Epidermal melanocyte (primary cell): ENCODE measurements around the gene ST6GALNAC5.
A peak's percentile ranks its signal among the peaks of the same experiment; 100 is the strongest.
"Not testable (repeated sequence)": the region's sequence is repeated elsewhere in the genome, so short reads cannot be mapped to it uniquely, and the experiment has no call there.

ENCODE experiments used
- DNase-seq: peaks from one replicate; pipeline ENCODE4 v3.0.0; 2011; ENCODE audit warnings: low spot score; ENCODE audit not compliant: insufficient read length

The ST6GALNAC5 gene

DNA sequence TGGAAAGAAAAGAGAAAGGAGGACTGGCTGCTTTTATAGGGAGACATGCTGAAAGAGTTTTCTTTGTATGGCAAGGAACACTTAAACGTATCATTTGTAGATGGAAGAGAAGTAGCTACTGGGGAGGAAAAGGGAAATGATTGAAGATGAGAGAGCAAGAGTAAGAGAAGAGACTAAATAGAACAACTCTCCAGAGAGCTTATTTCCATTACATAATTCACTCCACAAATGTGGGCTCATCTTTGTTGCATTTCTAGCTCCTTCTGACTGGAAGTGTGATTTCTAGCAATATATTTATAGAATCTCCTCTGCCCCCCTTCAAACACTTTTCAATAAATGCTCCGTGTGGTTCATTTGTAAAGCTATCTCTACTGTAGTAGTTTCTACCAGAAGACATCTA lies 71.0 kb downstream of the ST6GALNAC5 start:
- no peak for DNase-seq

DNA sequence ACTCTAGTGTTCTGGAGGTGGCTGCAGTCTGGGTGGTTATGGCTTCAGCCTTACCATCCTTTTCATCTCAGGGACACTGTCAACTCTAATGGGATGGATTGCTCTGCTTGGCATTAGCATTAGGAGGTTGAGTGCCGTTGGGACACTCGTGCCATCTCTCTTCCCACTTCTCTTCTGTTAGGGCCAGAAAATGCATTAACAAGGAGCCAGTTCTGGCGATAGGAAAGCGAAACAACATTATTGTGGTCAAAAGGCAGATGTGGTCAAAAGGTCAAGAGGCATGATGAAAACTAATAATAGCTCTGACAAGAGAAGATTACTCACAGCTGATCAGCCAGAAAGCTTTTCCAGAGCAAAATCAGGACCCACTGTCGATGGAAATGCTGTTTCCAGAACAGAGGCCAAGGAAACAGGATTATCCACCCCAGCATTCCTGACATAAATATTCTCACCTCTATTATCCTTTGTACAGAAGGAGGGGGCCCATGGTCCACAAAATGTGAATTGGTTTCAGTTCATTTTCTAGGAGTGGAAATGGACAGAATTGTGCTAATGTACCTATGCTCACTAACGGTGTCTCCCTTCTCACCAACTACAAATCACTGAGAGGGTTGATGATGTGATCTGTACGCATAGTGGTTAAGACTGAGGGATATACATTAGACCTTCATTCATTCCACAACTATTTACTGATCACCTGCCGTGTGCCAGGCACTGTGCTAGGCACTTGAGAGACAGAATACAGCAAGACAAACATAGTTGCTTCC lies 72.0 kb downstream of the ST6GALNAC5 start:
- no peak for DNase-seq

DNA sequence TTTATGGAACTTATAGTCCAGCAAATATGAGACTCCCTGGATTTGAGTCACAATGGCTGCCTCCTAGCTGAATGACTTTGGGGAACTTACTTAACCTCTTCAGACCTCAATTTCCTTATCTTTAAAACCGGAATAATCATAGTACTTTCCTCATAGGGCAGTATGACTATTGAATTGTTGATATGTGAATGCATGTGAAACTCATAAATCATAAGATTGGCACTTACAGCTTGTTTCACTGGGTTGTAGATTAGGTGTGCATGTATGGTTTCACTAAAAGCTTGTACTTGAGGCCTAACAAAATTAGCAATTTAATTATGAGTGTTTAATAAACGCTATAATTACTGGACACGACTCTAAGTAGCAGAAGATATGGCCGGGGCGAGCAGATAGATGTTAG lies 72.5 kb downstream of the ST6GALNAC5 start:
- DNase-seq: no peak

DNA sequence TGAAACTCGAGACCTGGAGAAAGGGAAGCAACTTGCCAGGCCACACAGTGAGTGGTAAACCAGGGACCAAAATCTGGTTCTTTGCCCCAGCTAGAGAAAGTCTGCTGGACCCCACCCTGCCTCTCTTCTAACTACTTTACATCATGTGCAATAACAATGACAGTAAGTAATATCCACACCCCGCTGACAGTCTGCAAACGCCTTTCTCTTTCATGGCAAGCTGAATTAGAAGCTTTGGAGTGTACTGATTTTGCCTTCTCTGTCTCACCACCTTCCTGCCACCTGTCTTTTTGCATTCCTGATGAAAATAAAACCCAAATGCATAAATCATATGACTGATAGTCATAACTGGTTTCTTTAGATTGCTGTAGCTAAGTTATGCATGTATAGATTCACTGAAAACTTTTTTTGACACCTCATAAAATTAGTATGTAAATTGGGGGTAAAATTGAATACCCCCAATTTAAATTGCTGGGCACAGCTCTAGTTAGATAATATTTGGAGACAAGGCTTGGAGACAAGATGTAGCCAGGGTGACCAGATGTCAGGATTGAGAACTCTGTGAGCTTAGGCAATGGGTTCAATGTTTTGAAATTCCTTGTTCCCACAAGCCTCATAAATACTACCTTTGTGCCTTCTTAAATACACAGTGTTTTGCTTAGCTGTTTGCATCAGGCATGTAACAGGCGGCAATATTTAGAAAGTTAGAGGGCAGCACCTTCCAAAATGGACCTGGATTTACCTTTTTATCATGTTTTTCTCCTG lies 73.5 kb downstream of the ST6GALNAC5 start:
- no peak for DNase-seq

DNA sequence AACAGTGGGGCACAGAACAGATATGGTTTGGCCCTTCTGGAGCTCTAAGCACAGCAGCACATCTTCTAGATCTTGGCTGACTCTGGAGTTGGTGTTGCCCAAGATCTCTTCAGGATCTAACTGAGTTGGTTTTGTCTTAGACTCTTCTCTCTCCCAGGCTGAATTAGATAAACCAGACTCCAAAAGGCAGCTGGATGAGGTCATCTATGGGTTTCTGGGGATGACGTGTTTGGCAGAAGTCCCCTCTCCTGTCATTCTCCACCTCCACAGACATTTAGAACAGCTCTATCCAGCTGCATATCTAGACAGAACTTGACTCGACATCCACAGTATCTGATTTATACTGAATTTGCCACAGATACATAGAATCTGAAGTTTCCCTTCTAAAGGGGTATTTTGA lies 75.3 kb downstream of the ST6GALNAC5 start:
- DNase-seq: no peak

DNA sequence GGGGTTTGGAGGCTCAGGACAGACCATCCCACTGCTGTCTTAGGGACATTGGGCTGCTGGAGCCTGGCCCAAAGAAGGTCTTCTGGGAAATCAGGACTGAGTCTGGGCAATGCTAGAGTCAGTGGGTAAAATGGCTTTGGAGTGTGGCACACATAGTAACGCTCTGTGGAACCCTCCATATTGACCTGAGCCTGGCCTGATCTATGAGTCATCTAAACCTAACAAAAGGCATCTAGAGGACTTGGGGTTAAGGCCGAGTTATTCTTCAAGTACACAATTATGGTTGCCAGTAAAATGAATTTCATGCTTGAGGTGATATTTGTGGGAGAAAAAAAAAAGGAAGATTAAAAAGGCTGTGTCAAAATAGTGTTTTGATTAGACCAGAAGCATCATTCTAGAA lies 77.7 kb downstream of the ST6GALNAC5 start:
- DNase-seq: no peak

DNA sequence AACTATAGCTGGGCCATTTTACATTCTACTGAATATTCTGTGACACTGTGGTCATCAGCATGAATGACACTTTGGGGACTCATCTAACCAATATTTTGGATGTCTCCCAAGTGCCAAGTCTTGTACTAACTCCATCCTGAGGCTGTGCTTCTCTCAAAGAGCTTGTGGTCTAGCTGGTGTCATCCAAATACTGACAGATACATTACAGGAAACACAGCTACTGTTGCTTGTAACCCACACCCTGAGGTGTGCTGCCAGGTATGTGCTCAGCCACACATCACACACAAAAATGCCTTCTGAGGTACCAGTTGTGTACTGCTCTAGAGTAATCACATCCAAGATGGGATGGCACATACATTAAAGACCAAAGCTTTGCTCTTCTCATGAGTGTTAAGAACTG lies 81.6 kb downstream of the ST6GALNAC5 start:
- no peak for DNase-seq

DNA sequence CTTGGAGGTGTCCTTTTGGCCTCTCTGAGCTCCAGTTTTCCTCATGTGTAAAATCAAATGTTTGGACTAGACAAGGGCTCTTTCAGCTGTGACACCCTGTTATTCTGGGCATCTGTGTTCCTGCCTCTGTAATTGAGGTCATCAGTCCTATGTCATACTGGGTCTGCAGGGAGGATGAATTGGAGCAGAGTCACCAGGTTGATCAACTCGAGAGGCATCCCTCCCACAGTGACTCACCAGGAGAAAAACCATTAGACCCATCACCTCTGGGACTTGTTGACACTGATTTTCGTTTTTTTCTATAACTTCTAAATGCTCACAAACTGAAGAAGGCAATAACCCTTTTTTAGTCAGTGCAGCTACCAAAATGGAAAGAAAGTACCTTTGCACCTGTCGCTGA lies 82.2 kb downstream of the ST6GALNAC5 start:
- no peak for DNase-seq

DNA sequence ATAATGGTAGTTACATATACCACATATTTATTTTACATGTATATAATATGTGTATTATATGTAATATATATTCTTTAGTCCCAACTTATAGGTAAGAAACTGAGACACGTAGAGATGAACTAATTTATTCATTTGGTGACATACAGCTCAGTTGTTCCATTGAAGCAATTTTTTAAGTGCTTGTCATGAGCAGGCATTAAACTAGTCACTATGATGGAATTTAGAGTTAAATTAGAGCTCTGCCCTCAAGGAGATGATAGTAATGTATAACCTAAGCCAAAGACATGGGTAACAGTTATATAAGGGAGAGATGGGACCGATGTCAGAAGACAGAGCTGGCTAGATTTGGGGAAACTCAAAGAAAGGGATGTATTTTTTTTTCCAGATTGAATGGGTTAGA lies 83.0 kb downstream of the ST6GALNAC5 start:
- DNase-seq: no peak

DNA sequence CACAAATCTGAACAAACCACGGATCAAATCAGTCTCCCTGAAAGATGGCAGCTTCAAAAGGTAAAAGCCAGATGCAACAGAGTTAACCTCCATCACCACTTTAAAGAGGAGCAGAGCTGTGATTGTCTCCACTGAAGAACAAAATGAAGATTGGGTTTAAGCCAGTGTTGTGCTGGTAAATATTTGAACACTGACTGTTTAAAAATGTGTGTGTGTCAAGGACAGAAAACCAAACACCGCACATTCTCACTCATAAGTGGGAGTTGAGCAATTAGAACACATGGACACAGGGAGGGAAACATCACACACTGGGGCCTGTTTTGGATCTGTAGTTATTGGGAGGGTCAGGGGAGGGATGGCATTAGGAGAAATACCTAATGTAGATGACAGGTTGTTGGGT lies 83.9 kb downstream of the ST6GALNAC5 start:
- DNase-seq: no peak

DNA sequence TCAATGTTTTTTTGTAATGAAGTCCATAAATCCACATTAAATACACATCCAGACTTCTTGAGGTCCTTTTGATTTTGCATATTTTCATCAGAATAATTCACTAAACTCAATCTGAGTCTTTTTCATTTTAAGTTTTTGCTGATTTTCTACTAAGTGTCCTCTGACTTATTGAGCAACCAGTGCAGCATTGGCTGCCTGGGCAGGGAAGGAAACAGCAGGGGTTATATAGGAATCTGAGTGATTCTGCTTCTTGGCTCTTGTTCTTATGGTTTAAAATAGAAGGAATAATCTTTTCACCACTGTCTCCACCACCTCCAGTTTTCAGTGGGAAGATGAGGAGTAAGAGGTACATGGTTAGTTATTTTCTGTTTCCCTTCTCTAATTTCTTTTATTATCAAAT lies 88.4 kb downstream of the ST6GALNAC5 start:
- DNase-seq: no peak

DNA sequence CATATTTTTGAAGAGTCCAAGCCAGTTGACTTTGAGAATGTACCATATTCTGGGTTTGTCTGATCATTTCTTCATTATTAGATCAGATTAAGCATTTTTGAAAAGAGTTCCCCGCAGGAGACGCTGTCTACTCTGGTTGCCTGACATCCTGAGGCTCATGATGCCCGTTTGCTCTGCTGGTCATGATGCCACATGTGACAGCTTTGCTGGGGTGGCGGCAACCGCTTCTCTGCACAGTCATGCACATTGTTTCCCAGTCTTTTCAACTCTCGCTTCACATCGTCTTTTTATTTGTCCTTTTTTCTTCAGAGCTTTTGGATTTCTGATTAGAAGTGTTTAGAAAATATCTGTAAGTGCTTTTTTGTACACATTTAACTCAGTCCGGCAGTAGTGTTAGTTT lies 90.7 kb downstream of the ST6GALNAC5 start:
- no peak for DNase-seq

DNA sequence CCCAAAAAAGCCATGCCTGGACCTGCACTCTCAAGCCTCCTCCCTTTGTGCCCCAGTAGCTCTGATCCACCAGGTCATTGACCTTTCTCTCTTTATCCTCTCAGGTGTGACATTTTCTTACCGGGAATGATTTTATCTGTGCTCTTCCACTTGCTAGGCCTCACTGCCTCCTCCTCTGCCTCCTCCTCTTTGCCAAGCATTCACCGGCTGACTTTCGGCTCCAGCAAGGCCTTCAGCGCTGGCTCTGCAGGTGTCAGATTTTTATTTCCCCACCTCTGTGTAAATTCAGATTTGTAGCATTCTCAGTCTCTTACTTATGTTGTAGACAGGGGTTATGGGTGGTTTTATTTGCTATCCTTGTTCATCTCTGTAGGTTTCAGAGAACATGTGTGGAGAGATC lies 91.5 kb downstream of the ST6GALNAC5 start:
- DNase-seq: no peak

DNA sequence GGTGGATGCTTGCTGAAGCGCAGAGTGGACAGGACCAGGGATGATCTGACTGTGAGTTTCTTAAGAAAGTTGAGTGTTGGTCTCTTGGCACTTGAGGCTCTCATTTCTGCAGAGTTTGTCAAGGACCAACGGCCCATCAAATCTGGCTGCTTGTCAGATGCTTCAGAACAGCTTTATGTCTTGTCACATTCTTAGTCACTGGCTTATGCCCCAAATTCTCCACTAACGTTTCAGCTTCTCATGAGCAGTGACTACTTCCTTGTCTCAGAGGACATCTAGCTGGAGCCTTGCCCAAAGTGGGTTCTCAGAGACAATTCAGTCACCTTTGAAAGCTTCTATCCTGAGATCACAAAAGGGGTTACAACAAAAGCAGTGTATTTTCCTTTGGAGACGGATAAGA lies 92.3 kb downstream of the ST6GALNAC5 start:
- DNase-seq: no peak

DNA sequence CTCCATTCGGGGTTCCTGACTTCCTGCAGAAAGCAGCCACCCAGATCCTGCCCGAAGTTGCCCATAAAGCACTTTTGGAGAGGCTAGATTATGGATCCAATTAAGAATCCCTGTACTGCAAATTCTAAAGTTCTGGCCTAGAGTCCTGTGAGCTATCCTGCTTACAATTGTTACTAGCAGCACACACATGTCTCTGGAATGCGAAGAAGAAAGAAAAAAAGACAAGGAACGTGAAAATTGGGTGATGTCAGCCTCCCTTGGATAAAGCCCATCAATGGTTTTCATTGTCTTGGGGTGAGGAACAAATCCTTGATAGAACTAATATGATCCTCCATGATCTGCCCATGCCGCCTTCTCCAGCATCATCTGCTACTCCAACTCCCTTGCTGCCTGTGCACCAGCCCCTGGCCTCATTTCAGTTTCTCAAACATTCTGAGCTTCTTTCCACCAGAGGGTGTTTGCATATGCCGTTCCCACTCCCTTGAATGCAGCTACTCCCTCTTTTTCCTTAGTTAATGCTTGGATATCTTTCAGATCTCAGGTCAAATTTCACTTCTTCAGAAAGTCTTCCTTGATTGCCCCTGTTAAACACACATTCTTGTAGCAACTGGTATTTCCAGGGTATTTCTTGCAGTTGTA lies 94.0 kb downstream of the ST6GALNAC5 start:
- DNase-seq: no peak

DNA sequence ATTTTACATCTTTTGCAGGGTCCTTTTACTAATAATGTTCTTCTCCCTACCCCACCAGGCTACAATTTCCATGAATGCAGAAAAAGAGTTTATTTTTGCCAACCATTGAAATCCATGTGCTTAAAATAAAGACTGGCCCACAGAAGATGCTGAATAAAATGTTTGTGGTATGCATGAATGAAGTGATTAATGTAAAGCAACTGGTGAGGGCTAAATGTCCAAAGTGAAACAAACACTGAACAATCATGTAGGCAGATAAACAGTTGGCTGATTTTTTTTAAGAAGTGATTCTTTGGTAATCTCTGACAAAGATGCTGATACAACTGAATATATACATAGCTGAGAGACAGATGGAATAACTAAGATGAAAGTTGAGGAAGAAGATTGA lies 94.5 kb downstream of the ST6GALNAC5 start:
- no peak for DNase-seq

DNA sequence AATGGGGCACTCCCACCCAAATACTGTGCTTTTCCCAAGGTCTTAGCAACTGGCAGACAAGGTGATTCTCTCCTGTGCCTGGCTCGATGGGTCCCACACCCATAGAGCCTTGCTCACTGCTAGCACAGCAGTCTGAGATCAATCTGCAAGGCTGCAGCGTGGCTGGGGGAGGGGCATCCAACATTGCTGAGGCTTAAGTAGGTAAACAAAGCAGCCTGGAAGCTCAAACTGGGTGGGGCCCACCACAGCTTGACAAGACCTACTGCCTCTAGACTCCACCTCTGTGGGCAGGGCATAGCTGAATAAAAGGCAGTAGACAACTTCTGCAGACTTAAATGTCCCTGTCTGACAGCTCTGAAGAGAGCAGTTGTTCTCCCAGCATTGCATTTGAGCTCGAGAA lies 114.0 kb downstream of the ST6GALNAC5 start:
- DNase-seq: not testable (repeated sequence)

DNA sequence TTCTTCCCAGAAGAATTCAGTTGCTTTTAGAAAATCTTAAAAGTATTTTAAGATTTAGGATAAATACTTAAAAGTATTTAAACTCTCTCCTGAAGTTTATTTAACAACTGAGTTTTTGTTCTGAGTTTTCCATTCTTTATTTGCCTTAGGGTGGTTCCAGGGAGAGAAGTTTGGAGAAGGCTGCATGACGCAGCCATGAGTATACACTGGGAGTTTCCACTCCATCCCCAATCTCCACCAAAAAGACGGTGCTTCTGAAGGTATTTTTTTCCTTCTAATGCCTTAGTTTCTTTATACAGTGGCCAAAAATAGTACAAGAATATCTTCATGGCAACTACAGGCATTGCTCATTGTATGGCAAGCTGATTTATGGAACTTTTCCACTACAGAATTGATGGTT lies 122.7 kb downstream of the ST6GALNAC5 start:
- no peak for DNase-seq

DNA sequence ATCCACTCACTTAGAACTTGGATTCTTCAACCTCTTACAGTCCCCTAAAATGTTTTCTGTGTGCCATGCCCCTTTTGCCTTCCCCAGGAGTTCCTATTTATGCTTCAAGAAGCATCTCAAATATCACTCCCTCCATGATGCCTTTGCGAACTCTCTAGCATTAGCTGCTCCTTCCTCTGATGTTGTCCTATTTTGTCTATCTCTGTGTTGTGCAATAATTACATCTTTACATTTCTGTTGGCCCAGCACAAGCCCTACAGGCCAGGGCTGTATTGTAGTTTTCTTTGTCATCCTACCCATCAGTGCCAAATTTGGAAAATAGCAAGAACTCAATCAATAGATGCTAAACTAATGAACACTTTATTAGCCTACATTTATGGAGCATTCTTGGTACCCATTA lies 125.8 kb downstream of the ST6GALNAC5 start:
- DNase-seq: no peak

DNA sequence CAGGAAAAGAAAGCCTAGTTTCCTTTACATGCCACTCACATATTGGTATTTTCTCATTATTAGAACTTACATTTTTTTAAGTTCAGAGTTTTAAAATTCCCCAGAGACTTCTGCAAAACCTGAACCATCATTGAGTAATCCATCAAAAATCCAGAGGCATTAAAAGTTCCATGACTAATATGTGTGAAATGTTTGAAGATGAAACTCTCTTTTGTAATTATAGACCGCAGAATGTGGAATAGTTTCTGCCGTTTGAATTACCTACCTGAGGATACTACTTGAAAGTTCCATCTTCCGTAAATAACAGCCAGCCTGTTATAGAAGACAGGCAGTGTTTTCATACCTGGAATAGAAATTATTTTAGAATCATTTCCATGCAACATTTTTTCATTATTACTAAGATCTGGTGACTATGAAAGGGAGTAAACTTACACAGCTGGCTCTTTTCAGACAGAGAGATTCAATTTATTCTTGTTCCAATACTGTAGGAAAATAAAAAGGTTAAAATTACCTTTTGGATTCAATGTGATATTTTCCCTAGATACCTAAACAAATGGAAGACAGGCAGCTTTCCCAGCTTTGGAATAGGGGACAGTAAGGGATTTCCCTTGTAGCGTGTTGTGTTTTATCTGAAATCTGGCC lies 131.4 kb downstream of the ST6GALNAC5 start:
- peak; percentile 48 for DNase-seq

DNA sequence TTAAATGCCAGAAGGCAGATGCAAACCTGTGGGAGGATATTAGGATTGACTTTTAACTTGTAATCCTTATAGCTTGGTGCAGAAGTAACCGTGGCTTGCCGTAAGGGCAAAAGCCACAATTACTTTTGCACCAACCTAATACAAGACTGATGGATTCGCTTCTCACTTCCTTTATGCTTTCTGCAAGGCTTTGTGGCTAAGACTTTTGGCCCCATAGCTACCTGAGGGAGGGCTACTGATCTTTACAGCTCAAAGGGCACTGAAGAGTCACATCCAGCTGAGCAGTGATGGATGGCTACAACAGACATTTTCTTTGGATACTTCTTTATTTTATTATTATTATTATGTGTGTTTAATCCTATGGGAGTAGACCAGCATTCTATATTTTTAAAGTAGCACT lies 140.4 kb downstream of the ST6GALNAC5 start:
- DNase-seq: no peak

DNA sequence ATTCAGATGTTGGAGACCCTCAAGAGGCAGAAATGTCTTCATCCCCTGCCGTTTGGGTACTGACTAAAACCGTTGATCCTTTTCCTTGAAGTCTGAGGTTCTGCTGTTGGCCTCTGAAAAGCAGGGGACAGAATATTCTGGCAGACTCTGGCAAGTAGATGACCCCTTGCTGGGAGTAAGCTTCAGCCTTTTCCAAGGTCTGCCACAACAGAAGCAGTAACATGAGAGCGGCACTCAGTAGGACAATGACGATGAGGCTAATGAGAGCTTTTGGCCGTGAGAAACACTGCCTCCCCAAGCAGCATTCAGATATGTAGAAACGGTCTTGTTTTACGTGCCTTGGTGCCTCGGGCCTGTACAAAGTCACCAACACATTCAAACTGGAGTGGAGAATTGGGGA lies 143.7 kb downstream of the ST6GALNAC5 start:
- no peak for DNase-seq
